Hepatocyte (in vitro differentiated cells): ENCODE results near the gene UBQLN3. TPM values are rescaled to one million over a fixed set of nuclear protein-coding genes. Genes with fewer than 3 reads are reported as not detected.

Experiments used
- DNase-seq: peaks from one replicate; pipeline ENCODE4 v3.0.0-alpha.2; 2016; ENCODE audit warnings: low spot score
- H2AFZ ChIP-seq: fragments of 200-600 bp; sonication (generic); 2 replicates; pipeline ENCODE4 v1.6.0; 2016; ENCODE audit warnings: antibody characterized with exemption, mild to moderate bottlenecking
- H3K27ac ChIP-seq: fragments of 200-600 bp; sonication (generic); 2 replicates; pipeline ENCODE4 v1.5.1; 2016; ENCODE audit warnings: mild to moderate bottlenecking
- H3K27me3 ChIP-seq: fragments of 200-600 bp; sonication (generic); 2 replicates; pipeline ENCODE4 v1.6.1; 2016
- H3K36me3 ChIP-seq: fragments of 200-600 bp; sonication (generic); replicated peaks from 2 replicates; pipeline ENCODE4 v1.5.1; 2016; ENCODE audit warnings: low read depth; ENCODE audit not compliant: insufficient read depth
- H3K4me1 ChIP-seq: fragments of 200-600 bp; sonication (generic); 2 replicates; pipeline ENCODE4 v1.5.1; 2016; ENCODE audit warnings: mild to moderate bottlenecking, moderate library complexity; ENCODE audit not compliant: insufficient read depth
- H3K4me2 ChIP-seq: fragments of 200-600 bp; sonication (generic); 2 replicates; pipeline ENCODE4 v1.6.0; 2016
- H3K4me3 ChIP-seq: fragments of 200-600 bp; sonication (generic); 2 replicates; pipeline ENCODE4 v1.5.1; 2016; ENCODE audit warnings: mild to moderate bottlenecking
- H3K79me2 ChIP-seq: fragments of 200-600 bp; sonication (generic); 2 replicates; pipeline ENCODE4 v1.6.0; 2017; ENCODE audit warnings: mild to moderate bottlenecking
- H3K9me2 ChIP-seq: fragments of 200-600 bp; sonication (generic); replicated peaks from 2 replicates; pipeline ENCODE4 v1.6.0; 2017; ENCODE audit warnings: mild to moderate bottlenecking; ENCODE audit not compliant: insufficient read depth
- H3K9me3 ChIP-seq: fragments of 200-600 bp; sonication (generic); 2 replicates; pipeline ENCODE4 v1.5.1; 2016; ENCODE audit warnings: low read depth, mild to moderate bottlenecking
- H4K20me1 ChIP-seq: fragments of 200-600 bp; sonication (generic); 2 replicates; pipeline ENCODE4 v1.6.0; 2016; ENCODE audit warnings: mild to moderate bottlenecking; ENCODE audit not compliant: insufficient read depth, poor library complexity, severe bottlenecking
- EZH2 ChIP-seq: fragments of 200-600 bp; sonication (generic); IDR thresholded peaks from 2 replicates; pipeline ENCODE4 v1.6.1; 2016; ENCODE audit warnings: antibody characterized with exemption, mild to moderate bottlenecking, borderline replicate concordance
- EZH2phosphoT487 ChIP-seq: fragments of 200-600 bp; sonication (generic); IDR thresholded peaks from one replicate; pipeline ENCODE4 v1.6.1; 2018; ENCODE audit warnings: antibody characterized with exemption, mild to moderate bottlenecking, low read depth, moderate library complexity; ENCODE audit not compliant: unreplicated experiment, severe bottlenecking
- WGBS: methylation state at CpG from one replicate; pipeline ENCODE4 v1.1.6; 2016; ENCODE audit warnings: low lambda C conversion rate; ENCODE audit errors: missing lambda C conversion rate; 5-methylcytosine and 5-hydroxymethylcytosine counted together
- polyA plus RNA-seq: library from polyadenylated mRNA; unstranded; fragments of >200 nt; fragmentation: Nextera tagmentation; extraction: Ambion mirVana; gene quantifications from 2 replicates; pipeline ENCODE4 v1.2.1, GENCODE V29; 2016
- total RNA-seq: library from RNA; depleted of rRNA; stranded (reverse); fragments of >200 nt; gene quantifications from 2 replicates; pipeline ENCODE4 v1.2.3, GENCODE V29; 2014
- TF ChIP-seq, protein P1 (sequence below): fragments of 200-600 bp; sonication (generic); IDR thresholded peaks from 2 replicates; pipeline ENCODE4 v1.5.1; 2016; ENCODE audit warnings: antibody characterized with exemption, mild to moderate bottlenecking; ENCODE audit not compliant: poor library complexity

UBQLN3 gene
- total and polyA plus RNA-seq, 2 experiments from 2014 or later: 0.50 TPM; not detected in 1

DNA sequence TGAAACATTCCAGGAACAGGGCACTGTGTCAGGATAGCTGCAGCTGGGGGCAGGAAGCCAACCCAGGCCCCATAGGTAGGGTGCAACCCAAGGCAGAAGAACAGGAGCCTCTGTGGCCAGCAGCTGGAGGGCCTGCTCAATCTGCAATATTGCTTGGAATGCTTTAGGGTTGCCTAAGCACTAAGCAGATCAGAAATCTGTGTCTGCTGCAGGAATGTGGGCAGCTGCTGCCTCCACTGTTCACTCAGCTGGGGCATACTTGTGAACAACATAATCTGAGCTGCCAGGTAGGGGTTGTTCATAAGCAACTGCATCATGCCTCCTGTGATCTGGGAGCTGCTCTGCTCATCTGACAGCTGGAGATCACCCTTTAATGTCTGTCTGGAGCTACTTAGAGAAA lies 5.1 kb upstream of the UBQLN3 start:
- no peaks in the 10 kb centered on the region for H3K27me3 ChIP-seq
- H3K4me2 ChIP-seq: no peak overlapping the region
- no peaks in the 10 kb centered on the region for H3K9me2 ChIP-seq
- H3K79me2 ChIP-seq: no peaks in the 10 kb centered on the region
- no peaks in the 10 kb centered on the region for H3K9me3 ChIP-seq
- H3K36me3 ChIP-seq: no peaks in the 10 kb centered on the region
- no peak for DNase-seq
- H4K20me1 ChIP-seq: no peaks in the 10 kb centered on the region
- H3K4me1 ChIP-seq: no peaks in the 10 kb centered on the region
- H3K4me3 ChIP-seq: no peak overlapping the region
- H3K27ac ChIP-seq: no peak overlapping the region
- no peak overlapping the region for H2AFZ ChIP-seq
- no peak for TF ChIP-seq EZH2
- TF ChIP-seq, protein P1, sequence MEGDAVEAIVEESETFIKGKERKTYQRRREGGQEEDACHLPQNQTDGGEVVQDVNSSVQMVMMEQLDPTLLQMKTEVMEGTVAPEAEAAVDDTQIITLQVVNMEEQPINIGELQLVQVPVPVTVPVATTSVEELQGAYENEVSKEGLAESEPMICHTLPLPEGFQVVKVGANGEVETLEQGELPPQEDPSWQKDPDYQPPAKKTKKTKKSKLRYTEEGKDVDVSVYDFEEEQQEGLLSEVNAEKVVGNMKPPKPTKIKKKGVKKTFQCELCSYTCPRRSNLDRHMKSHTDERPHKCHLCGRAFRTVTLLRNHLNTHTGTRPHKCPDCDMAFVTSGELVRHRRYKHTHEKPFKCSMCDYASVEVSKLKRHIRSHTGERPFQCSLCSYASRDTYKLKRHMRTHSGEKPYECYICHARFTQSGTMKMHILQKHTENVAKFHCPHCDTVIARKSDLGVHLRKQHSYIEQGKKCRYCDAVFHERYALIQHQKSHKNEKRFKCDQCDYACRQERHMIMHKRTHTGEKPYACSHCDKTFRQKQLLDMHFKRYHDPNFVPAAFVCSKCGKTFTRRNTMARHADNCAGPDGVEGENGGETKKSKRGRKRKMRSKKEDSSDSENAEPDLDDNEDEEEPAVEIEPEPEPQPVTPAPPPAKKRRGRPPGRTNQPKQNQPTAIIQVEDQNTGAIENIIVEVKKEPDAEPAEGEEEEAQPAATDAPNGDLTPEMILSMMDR: no peak
- TF ChIP-seq EZH2phosphoT487: no peak

DNA sequence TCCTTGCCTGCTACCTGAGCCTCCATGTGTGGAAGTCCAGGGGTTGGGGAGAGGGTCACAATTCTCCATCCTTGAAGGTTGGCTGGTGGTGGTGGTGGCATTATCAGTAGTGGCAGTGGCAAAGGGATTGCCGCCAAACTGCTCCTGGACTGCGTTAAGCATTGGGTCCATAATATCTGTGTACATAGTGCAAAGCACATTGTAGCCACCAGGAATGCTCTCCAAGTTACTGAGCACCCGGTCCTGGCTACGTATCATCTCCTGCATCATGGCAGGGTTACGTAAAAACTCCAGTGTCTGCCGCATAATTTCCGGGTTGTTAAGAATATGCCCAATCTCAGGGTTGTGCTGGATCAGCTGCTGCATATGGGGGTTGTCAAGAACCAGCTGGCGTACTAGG lies 1.2 kb downstream of the UBQLN3 start:
- H3K9me3 ChIP-seq: no peaks in the 10 kb centered on the region
- H4K20me1 ChIP-seq: no peaks in the 10 kb centered on the region
- H3K27ac ChIP-seq: no peak overlapping the region
- H3K4me3 ChIP-seq: no peak overlapping the region
- TF ChIP-seq EZH2 (no peak), EZH2phosphoT487 (no peak)
- TF ChIP-seq, protein P1: no peak
- H3K36me3 ChIP-seq: no peaks in the 10 kb centered on the region
- no peaks in the 10 kb centered on the region for H3K4me1 ChIP-seq
- no peak for DNase-seq
- H2AFZ ChIP-seq: no peak overlapping the region
- no peaks in the 10 kb centered on the region for H3K27me3 ChIP-seq
- no peaks in the 10 kb centered on the region for H3K79me2 ChIP-seq
- WGBS: 96% methylated on average over 8 of the region's 8 CpGs
- H3K4me2 ChIP-seq: no peak overlapping the region
- no peaks in the 10 kb centered on the region for H3K9me2 ChIP-seq

DNA sequence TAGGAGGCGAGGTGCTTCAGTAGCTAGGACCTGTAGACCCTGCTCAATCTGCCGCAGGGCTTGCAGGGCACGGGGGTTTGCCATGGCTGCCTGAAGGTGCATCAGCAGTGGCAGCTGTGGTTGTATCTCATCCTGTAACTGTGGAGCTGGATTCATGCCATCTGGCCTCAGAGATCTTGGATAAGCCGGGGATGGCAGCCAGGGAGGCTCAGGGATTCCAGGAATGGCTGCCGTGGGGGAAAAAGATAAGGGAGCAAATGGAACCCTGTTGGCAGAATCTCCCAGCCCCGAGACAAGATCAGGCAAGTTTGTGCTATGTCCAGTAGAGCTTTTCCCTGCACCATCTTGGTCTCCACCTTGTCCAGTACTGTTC lies 1.8 kb downstream of the UBQLN3 start:
- no peak overlapping the region for H3K27ac ChIP-seq
- DNase-seq: no peak
- no peak overlapping the region for H3K4me3 ChIP-seq
- no peak overlapping the region for H2AFZ ChIP-seq
- H4K20me1 ChIP-seq: no peaks in the 10 kb centered on the region
- no peaks in the 10 kb centered on the region for H3K9me2 ChIP-seq
- no peaks in the 10 kb centered on the region for H3K36me3 ChIP-seq
- no peaks in the 10 kb centered on the region for H3K9me3 ChIP-seq
- H3K4me2 ChIP-seq: no peak overlapping the region
- H3K79me2 ChIP-seq: no peaks in the 10 kb centered on the region
- WGBS: 85% methylated on average over 6 of the region's 6 CpGs
- H3K27me3 ChIP-seq: no peaks in the 10 kb centered on the region
- no peaks in the 10 kb centered on the region for H3K4me1 ChIP-seq
- TF ChIP-seq, protein P1: no peak
- TF ChIP-seq EZH2phosphoT487 (no peak), EZH2 (no peak)

DNA sequence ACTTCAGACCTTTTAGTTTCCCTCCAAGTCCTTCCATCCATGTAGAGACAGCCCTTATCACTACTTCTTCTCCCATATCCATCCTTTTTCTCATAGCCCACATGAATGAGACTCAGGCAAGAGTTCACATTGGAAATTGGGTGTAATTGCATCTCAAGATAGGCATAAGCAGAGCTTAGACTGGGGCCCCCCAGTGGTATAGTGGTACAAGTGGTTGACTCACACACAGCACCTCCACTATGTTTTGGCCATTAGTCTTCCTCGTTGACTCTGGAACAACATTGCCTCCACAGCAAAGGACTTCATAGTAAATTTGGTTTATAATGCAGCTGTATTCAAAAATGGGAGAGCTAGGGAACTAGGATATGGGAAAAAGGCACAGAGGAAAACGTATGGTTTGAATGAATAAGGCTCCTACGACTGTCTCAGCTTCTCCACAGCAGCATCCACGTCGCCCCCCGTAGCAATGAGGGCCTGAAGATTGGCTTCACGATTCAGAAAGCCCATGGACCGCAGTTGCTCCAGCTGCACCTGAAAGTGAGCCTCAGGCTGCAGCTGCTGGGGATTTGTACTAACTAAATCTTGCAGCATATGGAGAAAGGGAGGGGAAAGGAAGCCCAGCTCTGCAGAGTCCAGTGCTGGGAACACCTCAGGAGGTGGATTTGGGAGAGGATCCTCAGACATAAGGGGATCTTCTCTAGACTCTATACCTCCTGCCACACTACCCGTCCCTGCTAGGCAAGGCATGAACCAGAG lies 2.4 kb downstream of the UBQLN3 start:
- 92% methylated on average over 9 of the region's 9 CpGs for WGBS
- Histone ChIP-seq H3K4me2 (no peak overlapping the region), H3K9me3 (no peaks in the 10 kb centered on the region), H3K4me1 (no peaks in the 10 kb centered on the region), H3K9me2 (no peaks in the 10 kb centered on the region), H3K27ac (no peak overlapping the region), H2AFZ (no peak overlapping the region), H3K79me2 (no peaks in the 10 kb centered on the region), H3K36me3 (no peaks in the 10 kb centered on the region), H3K27me3 (no peaks in the 10 kb centered on the region), H3K4me3 (no peak overlapping the region), H4K20me1 (no peaks in the 10 kb centered on the region)
- TF ChIP-seq, protein P1: no peak
- TF ChIP-seq EZH2phosphoT487: no peak
- TF ChIP-seq EZH2: no peak
- DNase-seq: no peak
